Endothelial cell of umbilical vein (primary cell): ENCODE results near the gene INIP. TPM values are rescaled to one million over a fixed set of nuclear protein-coding genes. Genes with fewer than 3 reads are reported as not detected.

Experiments used
- BruUV-seq: library from RNA; stranded (reverse); fragments of 400-500 nt; replicated peaks from 2 replicates; lab custom pipeline; 2021; lab: Mats Ljungman, UMichigan
- CTCF ChIA-PET: fragments of 300-600, 350-600 bp; sonication (Branson Sonifier 250); formaldehyde crosslinking; loops from one replicate; lab custom pipeline; 2021; ENCODE audit warnings: antibody characterized with exemption, inconsistent platforms; lab: Charles Lee
- POLR2A ChIA-PET: fragments of 300-600, 350-600 bp; sonication (Branson Sonifier 250); formaldehyde crosslinking; loops from one replicate; lab custom pipeline; 2021; ENCODE audit warnings: antibody characterized with exemption, inconsistent platforms; lab: Charles Lee
- DNase-seq: peaks from one replicate; pipeline ENCODE4 v3.0.0-alpha.2; 2011; ENCODE audit warnings: low read depth, low spot score
- FAIRE-seq: peaks from 2 replicates; lab custom pipeline; 2011; peaks lifted over from hg19 to GRCh38; lab: Jason Lieb, UNC
- H2AFZ ChIP-seq: 2 replicates; pipeline ENCODE4 v1.6.0; 2012; ENCODE audit warnings: low read depth, low read length, control low read depth, inconsistent platforms
- H3K27ac ChIP-seq: 2 replicates; pipeline ENCODE4 v1.5.1; 2011; ENCODE audit warnings: low read depth, mild to moderate bottlenecking, control low read depth, low read length, moderate library complexity; ENCODE audit not compliant: insufficient read depth
- H3K27me3 ChIP-seq, 2 experiments: 2 replicates each; pipeline versions ENCODE4 v1.6.0 to v1.6.1; 2011; ENCODE audit warnings: low read length in 2 of 2, mixed read lengths in 1 of 2; ENCODE audit not compliant: control insufficient read depth in 2 of 2, insufficient read depth in 2 of 2
- H3K36me3 ChIP-seq, 2 experiments: 2 replicates in 1 of 2; 3 replicates in 1 of 2; pipeline ENCODE4 v1.5.1; 2011; ENCODE audit warnings: low read length in 2 of 2, mild to moderate bottlenecking in 1 of 2, moderate library complexity in 1 of 2; ENCODE audit not compliant: control insufficient read depth in 2 of 2, insufficient read depth in 2 of 2; ENCODE audit errors: extremely low read depth in 1 of 2
- H3K4me1 ChIP-seq: 3 replicates; pipeline ENCODE4 v1.5.1; 2011; ENCODE audit warnings: mild to moderate bottlenecking, low read length; ENCODE audit not compliant: control insufficient read depth, insufficient read depth; ENCODE audit errors: extremely low read depth
- H3K4me2 ChIP-seq: 2 replicates; pipeline ENCODE4 v1.6.1; 2011; ENCODE audit warnings: low read length, control low read depth, mixed read lengths; ENCODE audit not compliant: insufficient read depth
- H3K4me3 ChIP-seq, 3 experiments: fragments of 200-600 bp in 1 of 3; sonication (generic), shearing (Covaris generic) in 1 of 3; replicated peaks in 1 of 3; 2 replicates each; pipeline ENCODE4 v1.5.1; 2011 to 2016; ENCODE audit warnings: control low read depth in 3 of 3, low read length in 3 of 3, mild to moderate bottlenecking in 2 of 3, inconsistent platforms in 1 of 3, low read depth in 1 of 3, moderate library complexity in 1 of 3; ENCODE audit not compliant: insufficient read depth in 1 of 3
- H3K79me2 ChIP-seq: 2 replicates; pipeline ENCODE4 v1.6.0; 2012; ENCODE audit warnings: low read length, inconsistent platforms; ENCODE audit not compliant: control insufficient read depth, insufficient read depth
- H3K9ac ChIP-seq: replicated peaks from 2 replicates; pipeline ENCODE3; 2011; ENCODE audit warnings: low read length, control low read depth; ENCODE audit not compliant: insufficient read depth; ENCODE audit errors: extremely low read depth
- H3K9me1 ChIP-seq: replicated peaks from 3 replicates; pipeline ENCODE4 v1.6.0; 2011; ENCODE audit warnings: mild to moderate bottlenecking, low read length; ENCODE audit not compliant: control insufficient read depth, insufficient read depth; ENCODE audit errors: extremely low read depth
- H3K9me3 ChIP-seq: replicated peaks from 2 replicates; pipeline ENCODE4 v1.5.1; 2012; ENCODE audit warnings: low read length, inconsistent platforms; ENCODE audit not compliant: control insufficient read depth, insufficient read depth
- H4K20me1 ChIP-seq: replicated peaks from 2 replicates; pipeline ENCODE3; 2011; ENCODE audit warnings: mild to moderate bottlenecking, low read length; ENCODE audit not compliant: control insufficient read depth, insufficient read depth; ENCODE audit errors: extremely low read depth
- EZH2 ChIP-seq: IDR thresholded peaks from 2 replicates; pipeline ENCODE4 v1.6.1; 2012; ENCODE audit warnings: borderline replicate concordance, low read depth, mild to moderate bottlenecking, moderate library complexity, low read length, inconsistent platforms; ENCODE audit not compliant: severe bottlenecking
- FOS ChIP-seq: IDR thresholded peaks from 2 replicates; pipeline ENCODE4 v1.6.1; 2011; ENCODE audit warnings: mild to moderate bottlenecking, low read length, moderate library complexity, borderline replicate concordance; ENCODE audit not compliant: insufficient read depth
- GATA2 ChIP-seq: IDR thresholded peaks from 2 replicates; pipeline ENCODE4 v1.7.0; 2011; ENCODE audit warnings: low read depth, mild to moderate bottlenecking, moderate library complexity, mixed read lengths, low read length; ENCODE audit not compliant: insufficient read length, insufficient read depth
- JUN ChIP-seq: IDR thresholded peaks from 2 replicates; pipeline ENCODE4 v1.6.1; 2011; ENCODE audit warnings: borderline replicate concordance, low read depth; ENCODE audit not compliant: insufficient read length, insufficient read depth
- MYC ChIP-seq: IDR thresholded peaks from one replicate; pipeline ENCODE4 v1.6.1; 2011; ENCODE audit warnings: mild to moderate bottlenecking, low read depth, low read length
- POLR2A ChIP-seq: IDR thresholded peaks from 2 replicates; pipeline ENCODE4 v1.6.1; 2012; ENCODE audit warnings: low read depth, mild to moderate bottlenecking, control low read depth, low read length
- POLR2AphosphoS5 ChIP-seq: IDR thresholded peaks from 2 replicates; pipeline ENCODE4 v1.6.1; 2012; ENCODE audit warnings: low read depth, mild to moderate bottlenecking, control low read depth, low read length, moderate library complexity; ENCODE audit not compliant: insufficient read depth
- dilution Hi-C: fragments of 300-500 bp; cut with MboI; formaldehyde crosslinking; loops from one replicate; pipeline ENCODE4 v1.15.0; 2019; ENCODE audit warnings: low sequenced_read_pairs; ENCODE audit not compliant: extremely low pct_ligation_motif_present
- intact Hi-C: fragments of 100-400 bp; cut with micrococcal nuclease; formaldehyde crosslinking; loops from one replicate; pipeline ENCODE4 v1.10.0; 2022
- polyA plus RNA-seq, 4 experiments: library from polyadenylated mRNA; depleted of rRNA in 3 of 4; stranded (reverse) in 3 of 4; unstranded in 1 of 4; fragments of >200 nt; gene quantifications; 2 replicates each; pipeline versions ENCODE4 v1.2.1 to v1.2.3, GENCODE V29; 2011 to 2012; ENCODE audit warnings: missing spikeins in 1 of 4
- total RNA-seq: library from RNA; stranded (reverse); gene quantifications from 2 replicates; pipeline ENCODE4 v1.2.3, GENCODE V29; 2021
- TF ChIP-seq, protein P1 (sequence below): IDR thresholded peaks from 2 replicates; pipeline ENCODE4 v1.6.1; 2011; ENCODE audit not compliant: insufficient read depth, insufficient read length
- TF ChIP-seq, protein P2 (sequence below), 2 donors: IDR thresholded peaks; 1 replicate in 1 of 2; 2 replicates in 1 of 2; pipeline ENCODE4 v1.5.1; 2011; ENCODE audit warnings: low read length in 2 of 2, mild to moderate bottlenecking in 2 of 2, moderate library complexity in 2 of 2, control low read depth in 1 of 2, inconsistent platforms in 1 of 2, low read depth in 1 of 2; ENCODE audit not compliant: insufficient read depth in 1 of 2; ENCODE audit errors: extremely low read depth in 1 of 2

The INIP gene
- total and polyA plus RNA-seq, 2 donors (not counting 3 experiments of a cell fraction or from before 2014, with no cell fraction given), result 12.3 to 25.7 TPM

DNA sequence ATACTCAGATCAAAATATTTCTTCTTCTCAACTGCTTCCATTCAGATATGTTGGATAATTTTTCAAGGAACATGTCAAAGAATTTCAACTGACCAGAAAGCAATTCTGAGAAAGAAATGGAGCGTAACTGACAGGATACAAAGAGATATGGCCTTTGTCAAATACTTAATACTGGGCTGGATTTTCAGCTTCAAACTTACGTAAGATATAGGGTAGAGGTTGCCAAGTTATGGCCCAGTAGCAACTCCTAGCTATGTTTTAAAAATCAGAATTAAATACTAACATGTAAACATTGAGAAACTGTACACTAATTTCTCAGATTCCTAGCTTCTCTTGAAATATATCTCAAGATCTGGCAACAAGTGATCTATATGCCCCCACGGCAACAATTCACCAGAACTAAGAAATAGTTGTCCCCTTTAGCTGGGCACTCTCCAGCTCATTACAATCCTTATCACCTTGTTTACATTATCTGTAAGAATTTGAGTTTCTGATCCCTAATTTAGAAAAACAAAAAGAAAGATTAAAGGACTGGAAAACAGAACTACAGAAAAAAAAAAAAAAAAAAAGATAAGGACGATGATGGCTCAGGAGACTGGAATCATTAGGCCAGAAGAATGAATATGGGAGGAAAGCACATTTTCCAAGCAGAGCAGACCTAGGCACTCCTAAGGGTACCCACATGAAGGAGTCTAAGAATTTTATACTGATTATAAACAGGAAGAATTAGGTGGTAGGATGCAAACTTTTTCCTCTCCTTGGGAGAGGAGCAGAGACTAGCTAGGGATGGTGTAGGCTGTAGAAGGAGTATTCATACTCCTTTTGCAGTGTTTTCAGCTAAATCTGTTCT, 23.0 kb downstream of the INIP start:
- Histone ChIP-seq H3K9me3 (no peaks in the 10 kb centered on the region), H3K4me2 (no peak overlapping the region), H3K9me1 (no peaks in the 10 kb centered on the region), H3K27ac (no peak overlapping the region), H3K9ac (no peak overlapping the region), H3K27me3 (no peaks in the 10 kb centered on the region), H3K36me3 (peaks cover 2 to 5% of the 10 kb centered on the region in 2 experiments), H2AFZ (no peak overlapping the region), H4K20me1 (no peaks in the 10 kb centered on the region), H3K4me1 (no peaks in the 10 kb centered on the region), H3K79me2 (no peaks in the 10 kb centered on the region), H3K4me3 (no peak overlapping the region)
- DNase-seq (no peak), FAIRE-seq (no peak)
- BruUV-seq, result no TSS peak
- intact Hi-C loops, result no loop called here
- ChIA-PET POLR2A (interaction anchor here (0.7 kb wide), 1 partner anchor 1047 kb away, joined by 5 read pairs; no protein-coding TSS in a partner anchor), CTCF (no interaction called here)
- dilution Hi-C loops, result no loop called here
- TF ChIP-seq, protein P1, sequence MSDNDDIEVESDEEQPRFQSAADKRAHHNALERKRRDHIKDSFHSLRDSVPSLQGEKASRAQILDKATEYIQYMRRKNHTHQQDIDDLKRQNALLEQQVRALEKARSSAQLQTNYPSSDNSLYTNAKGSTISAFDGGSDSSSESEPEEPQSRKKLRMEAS, result no peak
- no peak for TF ChIP-seq POLR2A
- TF ChIP-seq MYC, result no peak
- no peak for TF ChIP-seq EZH2
- TF ChIP-seq FOS, result no peak
- TF ChIP-seq POLR2AphosphoS5, result no peak
- TF ChIP-seq, protein P2, sequence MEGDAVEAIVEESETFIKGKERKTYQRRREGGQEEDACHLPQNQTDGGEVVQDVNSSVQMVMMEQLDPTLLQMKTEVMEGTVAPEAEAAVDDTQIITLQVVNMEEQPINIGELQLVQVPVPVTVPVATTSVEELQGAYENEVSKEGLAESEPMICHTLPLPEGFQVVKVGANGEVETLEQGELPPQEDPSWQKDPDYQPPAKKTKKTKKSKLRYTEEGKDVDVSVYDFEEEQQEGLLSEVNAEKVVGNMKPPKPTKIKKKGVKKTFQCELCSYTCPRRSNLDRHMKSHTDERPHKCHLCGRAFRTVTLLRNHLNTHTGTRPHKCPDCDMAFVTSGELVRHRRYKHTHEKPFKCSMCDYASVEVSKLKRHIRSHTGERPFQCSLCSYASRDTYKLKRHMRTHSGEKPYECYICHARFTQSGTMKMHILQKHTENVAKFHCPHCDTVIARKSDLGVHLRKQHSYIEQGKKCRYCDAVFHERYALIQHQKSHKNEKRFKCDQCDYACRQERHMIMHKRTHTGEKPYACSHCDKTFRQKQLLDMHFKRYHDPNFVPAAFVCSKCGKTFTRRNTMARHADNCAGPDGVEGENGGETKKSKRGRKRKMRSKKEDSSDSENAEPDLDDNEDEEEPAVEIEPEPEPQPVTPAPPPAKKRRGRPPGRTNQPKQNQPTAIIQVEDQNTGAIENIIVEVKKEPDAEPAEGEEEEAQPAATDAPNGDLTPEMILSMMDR (IDR thresholded peaks at IDR 0.05; ENCODE audit: extremely low read depth in 1 of 2, insufficient read depth in 1 of 2, low read depth in 1 of 2, low read length in 2 of 2), result no peak
- TF ChIP-seq JUN, result no peak
- no peak for TF ChIP-seq GATA2
